Smooth muscle cell (in vitro differentiated cells): ENCODE data around the gene LINGO1. TPM values are rescaled to one million over a fixed set of nuclear protein-coding genes. Genes with fewer than 3 reads are reported as not detected.

Experiments
- DNase-seq: peaks from one replicate; lab custom pipeline; 2025; ENCODE audit not compliant: unreplicated experiment; lab: John Stamatoyannopoulos, UW
- H2AFZ ChIP-seq: fragments of 200-600 bp; sonication (generic); 2 replicates; pipeline ENCODE4 v1.6.0; 2016; ENCODE audit warnings: antibody characterized with exemption, low read depth, mild to moderate bottlenecking
- H3F3A ChIP-seq: fragments of 200-600 bp; sonication (generic); 2 replicates; pipeline ENCODE4 v1.6.0; 2017; ENCODE audit warnings: antibody characterized with exemption, low read depth
- H3K27ac ChIP-seq: fragments of 200-600 bp; sonication (generic); 2 replicates; pipeline ENCODE4 v1.5.1; 2016; ENCODE audit warnings: low read depth, mild to moderate bottlenecking
- H3K27me3 ChIP-seq: fragments of 200-600 bp; sonication (generic); 2 replicates; pipeline ENCODE4 v1.6.1; 2016; ENCODE audit warnings: low read depth, mild to moderate bottlenecking
- H3K36me3 ChIP-seq: fragments of 200-600 bp; sonication (generic); 2 replicates; pipeline ENCODE4 v1.5.1; 2016; ENCODE audit warnings: low read depth
- H3K4me1 ChIP-seq: fragments of 200-600 bp; sonication (generic); 2 replicates; pipeline ENCODE4 v1.5.1; 2016; ENCODE audit warnings: low read depth
- H3K4me2 ChIP-seq: fragments of 200-600 bp; sonication (generic); 2 replicates; pipeline ENCODE4 v1.6.0; 2016; ENCODE audit warnings: mild to moderate bottlenecking
- H3K4me3 ChIP-seq: fragments of 200-600 bp; sonication (generic); 2 replicates; pipeline ENCODE4 v1.5.1; 2016; ENCODE audit warnings: mild to moderate bottlenecking
- H3K79me2 ChIP-seq: fragments of 200-600 bp; sonication (generic); 2 replicates; pipeline ENCODE4 v1.6.0; 2016; ENCODE audit warnings: low read depth, mild to moderate bottlenecking
- H3K9ac ChIP-seq: fragments of 200-600 bp; sonication (generic); 2 replicates; pipeline ENCODE4 v1.6.0; 2016; ENCODE audit warnings: low read depth
- H3K9me3 ChIP-seq: fragments of 200-600 bp; sonication (generic); replicated peaks from 2 replicates; pipeline ENCODE4 v1.5.1; 2016; ENCODE audit warnings: low read depth
- H4K20me1 ChIP-seq: fragments of 200-600 bp; sonication (generic); 2 replicates; pipeline ENCODE4 v1.6.0; 2016; ENCODE audit warnings: low read depth
- CTCF ChIP-seq: fragments of 200-600 bp; sonication (generic); IDR thresholded peaks from 2 replicates; pipeline ENCODE4 v1.5.1; 2017; ENCODE audit warnings: borderline replicate concordance, mild to moderate bottlenecking, antibody characterized with exemption; ENCODE audit not compliant: insufficient read depth, poor library complexity, severe bottlenecking
- WGBS: methylation state at CpG from one replicate; pipeline ENCODE4 v1.1.7; 2016; ENCODE audit warnings: low lambda C conversion rate; 5-methylcytosine and 5-hydroxymethylcytosine counted together
- polyA plus RNA-seq: library from polyadenylated mRNA; unstranded; fragments of >200 nt; fragmentation: Nextera tagmentation; extraction: Ambion mirVana; gene quantifications from 2 replicates; pipeline ENCODE4 v1.2.1, GENCODE V29; 2016
- total RNA-seq: library from RNA; depleted of rRNA; stranded (reverse); fragments of >200 nt; gene quantifications from 2 replicates; pipeline ENCODE4 v1.2.3, GENCODE V29; 2014

The LINGO1 gene
- total and polyA plus RNA-seq, 2 experiments from 2014 or later = 3.5 to 13.4 TPM

GRCh38 chr15:77653832-77654480 lies 21.2 kb upstream of the LINGO1 start:
- Histone ChIP-seq H3K27me3 (no peaks in the 10 kb centered on the region), H3K4me2 (no peak overlapping the region), H3K36me3 (no peaks in the 10 kb centered on the region), H4K20me1 (no peaks in the 10 kb centered on the region), H3K79me2 (no peaks in the 10 kb centered on the region), H3F3A (no peaks in the 10 kb centered on the region), H3K9ac (no peak overlapping the region), H3K4me3 (no peak overlapping the region), H2AFZ (no peak overlapping the region), H3K4me1 (no peaks in the 10 kb centered on the region), H3K9me3 (no peaks in the 10 kb centered on the region), H3K27ac (no peak overlapping the region)
- no peak for DNase-seq
- 87% methylated on average over 4 of the region's 4 CpGs for WGBS
- TF ChIP-seq CTCF = no peak

GRCh38 chr15:77650265-77650664 lies 17.6 kb upstream of the LINGO1 start:
- Histone ChIP-seq H3K4me2 (no peak overlapping the region), H3K4me1 (no peaks in the 10 kb centered on the region), H3K9me3 (no peaks in the 10 kb centered on the region), H3K36me3 (no peaks in the 10 kb centered on the region), H3F3A (no peaks in the 10 kb centered on the region), H3K9ac (no peak overlapping the region), H4K20me1 (no peaks in the 10 kb centered on the region), H3K27me3 (no peaks in the 10 kb centered on the region), H3K4me3 (no peak overlapping the region), H2AFZ (no peak overlapping the region), H3K79me2 (no peaks in the 10 kb centered on the region), H3K27ac (no peak overlapping the region)
- 35% methylated on average over 2 of the region's 2 CpGs for WGBS
- DNase-seq = no peak
- peak; percentile 37 for TF ChIP-seq CTCF

GRCh38 chr15:77649610-77650009 lies 16.9 kb upstream of the LINGO1 start:
- Histone ChIP-seq H3F3A (no peaks in the 10 kb centered on the region), H3K9me3 (no peaks in the 10 kb centered on the region), H3K27me3 (no peaks in the 10 kb centered on the region), H3K4me1 (no peaks in the 10 kb centered on the region), H3K4me3 (no peak overlapping the region), H2AFZ (no peak overlapping the region), H4K20me1 (no peaks in the 10 kb centered on the region), H3K36me3 (no peaks in the 10 kb centered on the region), H3K27ac (no peak overlapping the region), H3K9ac (no peak overlapping the region), H3K79me2 (no peaks in the 10 kb centered on the region), H3K4me2 (no peak overlapping the region)
- DNase-seq = no peak
- no peak for TF ChIP-seq CTCF
- 74% methylated on average over 3 of the region's 3 CpGs for WGBS

GRCh38 chr15:77649017-77649416 lies 16.3 kb upstream of the LINGO1 start:
- no peak for TF ChIP-seq CTCF
- no peak overlapping the region for H3K4me2 ChIP-seq
- no peaks in the 10 kb centered on the region for H3K9me3 ChIP-seq
- H3K79me2 ChIP-seq = no peaks in the 10 kb centered on the region
- no peaks in the 10 kb centered on the region for H3K36me3 ChIP-seq
- H3K4me3 ChIP-seq = no peak overlapping the region
- no peaks in the 10 kb centered on the region for H3F3A ChIP-seq
- no peaks in the 10 kb centered on the region for H3K27me3 ChIP-seq
- WGBS = 80% methylated on average over 6 of the region's 6 CpGs
- no peak for DNase-seq
- no peak overlapping the region for H3K9ac ChIP-seq
- no peaks in the 10 kb centered on the region for H4K20me1 ChIP-seq
- H3K27ac ChIP-seq = no peak overlapping the region
- no peak overlapping the region for H2AFZ ChIP-seq
- no peaks in the 10 kb centered on the region for H3K4me1 ChIP-seq
